IMR-90 (cell line): ENCODE data around the gene SLC15A3. TPM values are rescaled to one million over a fixed set of nuclear protein-coding genes. Genes with fewer than 3 reads are reported as not detected.

ENCODE experiments used
- ATAC-seq: fragments of 200-7000 bp; cut with Tn5 transposase; 2 replicates; pipeline ENCODE4 v1.9.1; 2020; ENCODE audit warnings: low read depth, mild to moderate bottlenecking, moderate library complexity
- BruUV-seq: library from RNA; stranded (reverse); fragments of 400-500 nt; replicated peaks from 2 replicates; lab custom pipeline; 2021; lab: Mats Ljungman, UMichigan
- CTCF ChIA-PET: fragments of 300-600 bp; formaldehyde crosslinking; extraction: SDS; loops from one replicate; lab custom pipeline; 2021; ENCODE audit warnings: antibody characterized with exemption; lab: Yijun Ruan, JAX
- POLR2A ChIA-PET: fragments of 300-600 bp; sonication (Branson Sonifier 250); formaldehyde crosslinking; loops from one replicate; lab custom pipeline; 2022; ENCODE audit warnings: antibody characterized with exemption; ENCODE audit not compliant: unreplicated experiment; lab: Charles Lee
- DNase-seq: peaks from one replicate; pipeline ENCODE4 v3.0.0; 2013
- H2AFZ ChIP-seq: replicated peaks from 2 replicates; pipeline ENCODE3; 2013; ENCODE audit warnings: low read length, mild to moderate bottlenecking; ENCODE audit not compliant: poor library complexity
- H2AK5ac ChIP-seq: 2 replicates; pipeline ENCODE4 v1.6.1; 2013; ENCODE audit warnings: low read depth, low read length, inconsistent platforms
- H2AK9ac ChIP-seq: replicated peaks from 2 replicates; pipeline ENCODE3; 2013; ENCODE audit warnings: mild to moderate bottlenecking, low read depth, low read length, moderate library complexity; ENCODE audit not compliant: poor library complexity
- H2BK120ac ChIP-seq: 2 replicates; pipeline ENCODE4 v1.6.1; 2013; ENCODE audit warnings: low read depth, low read length, inconsistent platforms
- H2BK15ac ChIP-seq: 3 replicates; pipeline ENCODE4 v1.6.1; 2013; ENCODE audit warnings: low read depth, low read length, inconsistent platforms
- H2BK20ac ChIP-seq: 2 replicates; pipeline ENCODE4 v1.6.1; 2013; ENCODE audit warnings: low read depth, mild to moderate bottlenecking, inconsistent platforms, low read length, moderate library complexity
- H2BK5ac ChIP-seq: 2 replicates; pipeline ENCODE4 v1.6.1; 2013; ENCODE audit warnings: mild to moderate bottlenecking, low read depth, low read length, inconsistent platforms; ENCODE audit not compliant: poor library complexity, severe bottlenecking
- H3K14ac ChIP-seq: replicated peaks from 2 replicates; pipeline ENCODE4 v1.6.1; 2013; ENCODE audit warnings: low read depth, low read length, inconsistent platforms
- H3K18ac ChIP-seq: 2 replicates; pipeline ENCODE4 v1.6.1; 2013; ENCODE audit warnings: low read depth, low read length, control low read depth
- H3K23ac ChIP-seq: 2 replicates; pipeline ENCODE4 v1.6.1; 2013; ENCODE audit warnings: low read depth, low read length, inconsistent platforms
- H3K27ac ChIP-seq: 2 replicates; pipeline ENCODE4 v1.5.1; 2013; ENCODE audit warnings: mild to moderate bottlenecking, control low read depth, low read length; ENCODE audit not compliant: insufficient read depth
- H3K27me3 ChIP-seq: 2 replicates; pipeline ENCODE4 v1.6.1; 2013; ENCODE audit warnings: low read length; ENCODE audit not compliant: control insufficient read depth, insufficient read depth
- H3K36me3 ChIP-seq: 2 replicates; pipeline ENCODE4 v1.6.1; 2013; ENCODE audit warnings: low read length, mixed read lengths; ENCODE audit not compliant: control insufficient read depth, insufficient read depth
- H3K4ac ChIP-seq: 2 replicates; pipeline ENCODE4 v1.6.1; 2013; ENCODE audit warnings: low read depth, low read length, inconsistent platforms
- H3K4me1 ChIP-seq: 2 replicates; pipeline ENCODE4 v1.6.1; 2013; ENCODE audit warnings: low read length, mixed read lengths; ENCODE audit not compliant: control insufficient read depth, insufficient read depth
- H3K4me2 ChIP-seq: 2 replicates; pipeline ENCODE4 v1.6.1; 2013; ENCODE audit warnings: low read depth, mild to moderate bottlenecking, control low read depth, low read length, moderate library complexity
- H3K4me3 ChIP-seq: 2 replicates; pipeline ENCODE4 v1.5.1; 2013; ENCODE audit warnings: low read depth, mild to moderate bottlenecking, control low read depth, low read length, moderate library complexity; ENCODE audit not compliant: insufficient read depth
- H3K56ac ChIP-seq: 2 replicates; pipeline ENCODE4 v1.6.1; 2013; ENCODE audit warnings: low read length, inconsistent platforms; ENCODE audit not compliant: insufficient read depth; ENCODE audit errors: extremely low read depth
- H3K79me1 ChIP-seq, 2 experiments: 2 replicates each; pipeline ENCODE4 v1.6.1; 2013; ENCODE audit warnings: low read length in 2 of 2, inconsistent platforms in 1 of 2, low read depth in 1 of 2
- H3K9ac ChIP-seq: 2 replicates; pipeline ENCODE4 v1.6.1; 2013; ENCODE audit warnings: low read depth, low read length, control low read depth
- H3K9me1 ChIP-seq: 2 replicates; pipeline ENCODE4 v1.6.1; 2013; ENCODE audit warnings: low read length, inconsistent platforms; ENCODE audit not compliant: insufficient read depth
- H3K9me3 ChIP-seq: 2 replicates; pipeline ENCODE4 v1.6.1; 2013; ENCODE audit warnings: low read length; ENCODE audit not compliant: control insufficient read depth, insufficient read depth
- H4K20me1 ChIP-seq: 2 replicates; pipeline ENCODE4 v1.6.1; 2013; ENCODE audit warnings: low read length, inconsistent platforms; ENCODE audit not compliant: insufficient read depth
- H4K5ac ChIP-seq: 2 replicates; pipeline ENCODE4 v1.6.1; 2013; ENCODE audit warnings: mild to moderate bottlenecking, low read depth, low read length, control low read depth
- H4K8ac ChIP-seq, 2 experiments: 2 replicates each; pipeline ENCODE4 v1.6.1; 2013; ENCODE audit warnings: low read depth in 2 of 2, low read length in 2 of 2, control low read depth in 1 of 2, inconsistent platforms in 1 of 2
- H4K91ac ChIP-seq: 2 replicates; pipeline ENCODE4 v1.6.1; 2013; ENCODE audit warnings: low read depth, low read length, inconsistent platforms; ENCODE audit not compliant: insufficient read depth
- CEBPB ChIP-seq: IDR thresholded peaks from 2 replicates; pipeline ENCODE4 v1.6.1; 2012; ENCODE audit warnings: low read depth, low read length, improper control_type of control experiment
- RAD21 ChIP-seq: IDR thresholded peaks from 2 replicates; pipeline ENCODE4 v1.6.1; 2012; ENCODE audit warnings: low read length, improper control_type of control experiment
- WGBS, 2 experiments: methylation state at CpG; one replicate each; pipeline versions ENCODE4 v1.1.5 to v1.1.7; 2013; ENCODE audit warnings: missing lambda C conversion rate in 2 of 2; ENCODE audit not compliant: insufficient read length in 1 of 2; ENCODE audit errors: extremely low coverage in 2 of 2; 5-methylcytosine and 5-hydroxymethylcytosine counted together
- dilution Hi-C: fragments of 300-500 bp; cut with HindIII; formaldehyde crosslinking; loops from one replicate; pipeline ENCODE4 v1.14.3; 2018; ENCODE audit warnings: low sequenced_read_pairs; ENCODE audit not compliant: unreplicated experiment
- in situ Hi-C: fragments of 300-500 bp; cut with MboI; formaldehyde crosslinking; loops from 3 replicates; pipeline ENCODE4 v1.14.3; 2019; ENCODE audit warnings: low sequenced_read_pairs, inconsistent platforms, mixed read lengths
- intact Hi-C: fragments of 100-400 bp; cut with micrococcal nuclease; formaldehyde crosslinking; loops from 2 replicates; pipeline ENCODE4 v1.10.0; 2022
- polyA plus RNA-seq, 3 experiments: library from polyadenylated mRNA; depleted of rRNA; stranded (reverse); fragments of >200 nt; gene quantifications; 2 replicates each; pipeline ENCODE4 v1.2.3, GENCODE V29; 2012; ENCODE audit warnings: low replicate concordance in 1 of 3
- total RNA-seq: library from RNA; depleted of rRNA; stranded (reverse); fragments of >200 nt; gene quantifications from 2 replicates; pipeline ENCODE4 v1.2.3, GENCODE V29; 2012

Gene SLC15A3
- total and polyA plus RNA-seq, 2 of the 4 experiments (the other 2 are of a cell fraction): 3.2 to 4.4 TPM

GRCh38 chr11:60910711-60911380 is 41.1 kb downstream of the SLC15A3 start:
- in situ Hi-C loops: loop anchor here (25.0 kb wide), 1 partner anchor 1324 kb away; no protein-coding TSS in a partner anchor
- H3K4me3 ChIP-seq: no peak overlapping the region

More at GRCh38 chr11:60910711-60911380, 41.1 kb downstream of the SLC15A3 start:
- POLR2A ChIA-PET: no interaction called here
- Histone ChIP-seq H3K79me1 (peaks cover 3 to 14% of the 10 kb centered on the region in 2 experiments), H3K4me1 (peaks cover 3% of the 10 kb centered on the region; the same call in 1 of the 2 replicates), H4K91ac (no peak overlapping the region), H3K4me2 (no peak overlapping the region), H2AFZ (no peak overlapping the region), H3K4ac (no peak overlapping the region), H2AK5ac (no peak overlapping the region), H2AK9ac (no peak overlapping the region), H3K27ac (no peak overlapping the region), H3K18ac (no peak overlapping the region), H2BK5ac (no peak overlapping the region), H2BK15ac (no peak overlapping the region), H3K27me3 (peaks cover 10% of the 10 kb centered on the region), H3K36me3 (no peaks in the 10 kb centered on the region), H3K9ac (no peak overlapping the region), H4K20me1 (peaks cover 5% of the 10 kb centered on the region; the same call in 1 of the 2 replicates), H4K8ac (no peak overlapping the region), H3K56ac (no peak overlapping the region), H3K14ac (no peak overlapping the region), H2BK20ac (no peak overlapping the region), H3K9me3 (no peaks in the 10 kb centered on the region), H4K5ac (no peak overlapping the region), H2BK120ac (no peak overlapping the region), H3K9me1 (peaks cover 5% of the 10 kb centered on the region), H3K23ac (no peak overlapping the region)
- ATAC-seq: no peak
- TF ChIP-seq RAD21 (no peak), CEBPB (no peak)
- CTCF ChIA-PET: no interaction called here
- dilution Hi-C loops: no loop called here
- intact Hi-C loops: no loop called here
- DNase-seq: no peak
- WGBS, 2 experiments: 80% methylated on average over 4 of the region's 5 CpGs; no CpG with 5 or more reads in 1 of the 2 experiments
- no TSS peak for BruUV-seq
